SHP77 (cell line): ENCODE measurements around the gene SLC16A10.
A peak's percentile ranks its signal among the peaks of the same experiment; 100 is the strongest.
"Not testable (repeated sequence)": the region's sequence is repeated elsewhere in the genome, so short reads cannot be mapped to it uniquely, and the experiment has no call there.

Experiments
- DNase-seq, 2 experiments: peaks; one replicate each; lab custom pipeline; 2025; lab: John Stamatoyannopoulos, UW

Gene SLC16A10

GRCh38 chr6:111087106-111087835 is at the start of gene SLC16A10:
Gene SLC16A10 (plus strand): TSS chr6:111087503. CDS start chr6:111087753, 250 bp downstream.
- DNase-seq, result peak; percentile 64 to 80

GRCh38 chr6:111038534-111039252 is 48.6 kb upstream of the SLC16A10 start:
- DNase-seq, result no peak

GRCh38 chr6:111041917-111042316 is 45.4 kb upstream of the SLC16A10 start:
- no peak for DNase-seq

GRCh38 chr6:111047244-111047643 is 40.1 kb upstream of the SLC16A10 start:
- no peak for DNase-seq

GRCh38 chr6:111050261-111051023 is 36.9 kb upstream of the SLC16A10 start:
- DNase-seq, result no peak

GRCh38 chr6:111052171-111052570 is 35.1 kb upstream of the SLC16A10 start:
- no peak for DNase-seq

- DNase-seq, result peak; percentile 43 to 56
These were observed 30.1 kb upstream of the SLC16A10 start for GRCh38 chr6:111057074-111057752.

- DNase-seq, result no peak
These were observed 25.8 kb upstream of the SLC16A10 start for GRCh38 chr6:111061508-111061907.

- not testable (repeated sequence) for DNase-seq
These were observed 25.3 kb upstream of the SLC16A10 start for GRCh38 chr6:111061985-111062384.

GRCh38 chr6:111062860-111063259 is 24.4 kb upstream of the SLC16A10 start:
- not testable (repeated sequence) for DNase-seq

- no peak for DNase-seq
These were observed 19.0 kb upstream of the SLC16A10 start for GRCh38 chr6:111068109-111068865.

- DNase-seq, result no peak
These were observed 18.5 kb upstream of the SLC16A10 start for GRCh38 chr6:111068866-111069234.

- no peak for DNase-seq
These were observed 17.8 kb upstream of the SLC16A10 start for GRCh38 chr6:111069382-111070104.

GRCh38 chr6:111070105-111071005 is 16.9 kb upstream of the SLC16A10 start:
- DNase-seq, result no peak

- no peak for DNase-seq
These were observed 14.4 kb upstream of the SLC16A10 start for GRCh38 chr6:111072801-111073360.

- DNase-seq, result no peak
These were observed 13.0 kb upstream of the SLC16A10 start for GRCh38 chr6:111074311-111074710.

GRCh38 chr6:111076024-111076695 is 11.1 kb upstream of the SLC16A10 start:
- no peak for DNase-seq

- DNase-seq, result no peak
These were observed 6.6 kb upstream of the SLC16A10 start for GRCh38 chr6:111080698-111081097.

GRCh38 chr6:111086685-111087084 is 618 bp upstream of the SLC16A10 start:
- no peak for DNase-seq
